ENCODE measurements around the gene CR2.

DNA sequence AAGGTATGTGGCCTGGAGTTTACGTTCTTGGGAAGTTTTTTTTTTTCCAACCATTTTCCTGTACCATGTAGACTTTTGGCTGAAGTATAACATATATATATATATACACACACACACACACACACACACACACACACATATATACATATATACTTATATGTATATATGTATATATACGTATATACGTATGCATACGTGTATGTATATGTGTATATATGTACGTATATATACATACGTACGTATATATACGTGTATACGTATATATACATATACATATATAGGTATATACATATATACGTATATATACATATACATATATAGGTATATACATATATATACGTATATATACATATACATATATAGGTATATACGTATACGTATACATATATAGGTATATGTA, 60.8 kb downstream of the CR2 start:
- TF ChIP-seq EZH2 (IDR thresholded peaks at IDR 0.05) (no peak), POLR2AphosphoS5 (IDR thresholded peaks at IDR 0.05; ENCODE audit: borderline replicate concordance, low read depth, low read length) (no peak)
